HepG2 (cell line): ENCODE measurements around the gene ZBTB46. TPM values are rescaled to one million over a fixed set of nuclear protein-coding genes. Genes with fewer than 3 reads are reported as not detected.
A peak's percentile ranks its signal among the peaks of the same experiment; 100 is the strongest.

ENCODE experiments used
- ATAC-seq: fragments of 200-7000 bp; cut with Tn5 transposase; 3 replicates; pipeline ENCODE4 v1.9.1; 2020; ENCODE audit warnings: mild to moderate bottlenecking, moderate library complexity
- BruUV-seq: library from RNA; stranded (reverse); fragments of 400-500 nt; replicated peaks from 2 replicates; lab custom pipeline; 2021; lab: Mats Ljungman, UMichigan
- CTCF ChIA-PET: fragments of 300-600 bp; formaldehyde crosslinking; extraction: SDS; loops from one replicate; lab custom pipeline; 2021; ENCODE audit warnings: low total read pairs, inconsistent platforms, low intra/inter-chr PET ratio; lab: Yijun Ruan, JAX
- POLR2A ChIA-PET: fragments of 350-600 bp; sonication (Branson Sonifier 250); formaldehyde crosslinking; loops from one replicate; lab custom pipeline; 2020; ENCODE audit warnings: antibody characterized with exemption, inconsistent platforms; lab: Yijun Ruan, JAX
- DNase-seq: peaks from one replicate; pipeline ENCODE4 v3.0.0-alpha.2; 2015; ENCODE audit warnings: low spot score
- FAIRE-seq: peaks from 3 replicates; lab custom pipeline; 2011; peaks lifted over from hg19 to GRCh38; lab: Jason Lieb, UNC
- H2AFZ ChIP-seq: one replicate; pipeline ENCODE4 v1.6.1; 2011; ENCODE audit warnings: low read length, inconsistent platforms
- H3K27ac ChIP-seq: fragments of 300-600 bp; 3 replicates; pipeline ENCODE4 v1.8.0; 2011; ENCODE audit warnings: mixed run types, mild to moderate bottlenecking, mixed read lengths, low read length, inconsistent platforms; ENCODE audit not compliant: insufficient read depth; ENCODE audit errors: extremely low read length
- H3K27me3 ChIP-seq, 2 experiments: fragments of 200-600 bp in 1 of 2; 2 replicates in 1 of 2; 3 replicates in 1 of 2; pipeline versions ENCODE4 v1.6.0 to v1.8.0; 2011; ENCODE audit warnings: low read length in 2 of 2, mild to moderate bottlenecking in 2 of 2, moderate library complexity in 2 of 2, inconsistent platforms in 1 of 2; ENCODE audit not compliant: insufficient read depth in 2 of 2, control insufficient read depth in 1 of 2
- H3K36me3 ChIP-seq, 2 experiments: fragments of 200-600 bp in 1 of 2; replicated peaks in 1 of 2; 2 replicates in 1 of 2; 3 replicates in 1 of 2; pipeline versions ENCODE4 v1.5.1 to v1.8.0; 2011; ENCODE audit warnings: low read length in 2 of 2, inconsistent platforms in 1 of 2; ENCODE audit not compliant: insufficient read depth in 2 of 2, control insufficient read depth in 1 of 2
- H3K4me1 ChIP-seq: 2 replicates; pipeline ENCODE4 v1.5.1; 2012; ENCODE audit warnings: low read length, inconsistent platforms; ENCODE audit not compliant: insufficient read depth
- H3K4me2 ChIP-seq: 2 replicates; pipeline ENCODE4 v1.6.0; 2011; ENCODE audit warnings: low read depth, low read length, inconsistent platforms
- H3K4me3 ChIP-seq, 3 experiments: fragments of 200-600 bp in 1 of 3; sonication (generic), shearing (Covaris generic) in 1 of 3; replicated peaks in 1 of 3; 2 replicates each; pipeline ENCODE4 v1.5.1; 2011 to 2016; ENCODE audit warnings: low read length in 3 of 3, inconsistent platforms in 2 of 3, low read depth in 2 of 3, mild to moderate bottlenecking in 2 of 3, control low read depth in 1 of 3, mixed read lengths in 1 of 3; ENCODE audit not compliant: insufficient read depth in 1 of 3
- H3K79me2 ChIP-seq: one replicate; pipeline ENCODE4 v1.6.1; 2011; ENCODE audit warnings: low read length, inconsistent platforms; ENCODE audit not compliant: insufficient read depth
- H3K9ac ChIP-seq: 2 replicates; pipeline ENCODE4 v1.6.0; 2011; ENCODE audit warnings: mild to moderate bottlenecking, low read depth, low read length, inconsistent platforms; ENCODE audit not compliant: insufficient read depth
- H3K9me3 ChIP-seq: 2 replicates; pipeline ENCODE4 v1.5.1; 2012; ENCODE audit warnings: mild to moderate bottlenecking, low read length
- H4K20me1 ChIP-seq: 2 replicates; pipeline ENCODE4 v1.6.0; 2011; ENCODE audit warnings: inconsistent platforms, mild to moderate bottlenecking, low read length, moderate library complexity; ENCODE audit not compliant: insufficient read depth
- ATRX ChIP-seq: sonication (generic); formaldehyde crosslinking; IDR thresholded peaks from 2 replicates; pipeline ENCODE4 v1.4.0; 2020; ENCODE audit warnings: missing genetic modification reagents, borderline replicate concordance
- ELF4 ChIP-seq: sonication (generic); formaldehyde crosslinking; IDR thresholded peaks from 2 replicates; pipeline ENCODE4 v1.5.0; 2020; ENCODE audit warnings: missing genetic modification reagents, mild to moderate bottlenecking, moderate library complexity, borderline replicate concordance
- FOXA3 ChIP-seq: IDR thresholded peaks from 2 replicates; pipeline ENCODE4 v1.6.1; 2016; ENCODE audit warnings: missing genetic modification reagents, missing compliant biosample characterization
- JARID2 ChIP-seq: sonication (generic); formaldehyde crosslinking; IDR thresholded peaks from 2 replicates; pipeline ENCODE4 v1.8.1; 2023; ENCODE audit warnings: missing genetic modification reagents, inconsistent platforms; ENCODE audit not compliant: insufficient replicate concordance
- SMAD1 ChIP-seq: sonication (generic); formaldehyde crosslinking; IDR thresholded peaks from 2 replicates; pipeline ENCODE4 v1.4.0; 2020; ENCODE audit warnings: missing genetic modification reagents, low read depth, mild to moderate bottlenecking, borderline replicate concordance
- ZNF282 ChIP-seq: fragments of 450-650 bp; IDR thresholded peaks from 2 replicates; pipeline ENCODE4 v1.6.1; 2018; ENCODE audit not compliant: partially characterized antibody
- WGBS: methylation state at CpG from one replicate; pipeline ENCODE4 v1.1.6; 2017; ENCODE audit warnings: low lambda C conversion rate; 5-methylcytosine and 5-hydroxymethylcytosine counted together
- in situ Hi-C: cut with HindIII; loops from 2 replicates; pipeline ENCODE4 v1.10.0; 2017; ENCODE audit warnings: low pct_unique_long_range_greater_than_20kb; ENCODE audit not compliant: extremely low pct_ligation_motif_present
- intact Hi-C: fragments of 100-400 bp; cut with micrococcal nuclease; formaldehyde crosslinking; loops from one replicate; pipeline ENCODE4 v1.10.0; 2022; ENCODE audit not compliant: unreplicated experiment
- polyA plus RNA-seq, 8 experiments: library from polyadenylated mRNA; depleted of rRNA in 3 of 8; stranded (reverse) in 7 of 8; unstranded in 1 of 8; fragments of >200 nt; fragmentation: Illumina TruSeq in 4 of 8; extraction: Trizol in 4 of 8; gene quantifications; 2 replicates each; pipeline versions ENCODE4 v1.2.1 to v1.2.3, GENCODE V29; 2011 to 2016; ENCODE audit warnings: low read depth in 4 of 8, missing spikeins in 1 of 8, mixed read lengths in 1 of 8; ENCODE audit not compliant: insufficient read depth in 1 of 8
- total RNA-seq, 5 experiments: library from RNA; depleted of rRNA; stranded (reverse); fragments of >200 nt; fragmentation: Illumina TruSeq; extraction: Trizol; gene quantifications; 2 replicates each; pipeline ENCODE4 v1.2.3, GENCODE V29; 2016; ENCODE audit warnings: low read depth in 1 of 5
- TF ChIP-seq, protein P1 (sequence below): sonication (generic); formaldehyde crosslinking; IDR thresholded peaks from 2 replicates; pipeline ENCODE4 v1.8.1; 2022; ENCODE audit warnings: low read depth, mild to moderate bottlenecking, missing genetic modification reagents
- TF ChIP-seq, protein P2 (sequence below): sonication (generic); formaldehyde crosslinking; IDR thresholded peaks from 2 replicates; pipeline ENCODE4 v1.8.0; 2022; ENCODE audit warnings: missing genetic modification reagents, mild to moderate bottlenecking, borderline replicate concordance
- TF ChIP-seq, protein P3 (sequence below): sonication (generic); formaldehyde crosslinking; IDR thresholded peaks from 2 replicates; pipeline ENCODE4 v1.5.0; 2020; ENCODE audit warnings: missing genetic modification reagents, mild to moderate bottlenecking, borderline replicate concordance
- TF ChIP-seq, protein P4 (sequence below): sonication (generic); formaldehyde crosslinking; IDR thresholded peaks from 2 replicates; pipeline ENCODE4 v1.8.0; 2023; ENCODE audit warnings: mild to moderate bottlenecking, missing genetic modification reagents
- TF ChIP-seq, protein P5 (sequence below): sonication (generic); formaldehyde crosslinking; IDR thresholded peaks from 2 replicates; pipeline ENCODE4 v1.4.0; 2020; ENCODE audit warnings: missing genetic modification reagents
- TF ChIP-seq, protein P6 (sequence below): IDR thresholded peaks from 2 replicates; pipeline ENCODE4 v1.6.1; 2012; ENCODE audit warnings: low read depth, low read length, improper control_type of control experiment

ZBTB46 gene
- total and polyA plus RNA-seq, 2 of the 13 experiments (the other 11 are each of a cell fraction or from before 2014, with no cell fraction given), result 1.6 to 13.5 TPM

DNA sequence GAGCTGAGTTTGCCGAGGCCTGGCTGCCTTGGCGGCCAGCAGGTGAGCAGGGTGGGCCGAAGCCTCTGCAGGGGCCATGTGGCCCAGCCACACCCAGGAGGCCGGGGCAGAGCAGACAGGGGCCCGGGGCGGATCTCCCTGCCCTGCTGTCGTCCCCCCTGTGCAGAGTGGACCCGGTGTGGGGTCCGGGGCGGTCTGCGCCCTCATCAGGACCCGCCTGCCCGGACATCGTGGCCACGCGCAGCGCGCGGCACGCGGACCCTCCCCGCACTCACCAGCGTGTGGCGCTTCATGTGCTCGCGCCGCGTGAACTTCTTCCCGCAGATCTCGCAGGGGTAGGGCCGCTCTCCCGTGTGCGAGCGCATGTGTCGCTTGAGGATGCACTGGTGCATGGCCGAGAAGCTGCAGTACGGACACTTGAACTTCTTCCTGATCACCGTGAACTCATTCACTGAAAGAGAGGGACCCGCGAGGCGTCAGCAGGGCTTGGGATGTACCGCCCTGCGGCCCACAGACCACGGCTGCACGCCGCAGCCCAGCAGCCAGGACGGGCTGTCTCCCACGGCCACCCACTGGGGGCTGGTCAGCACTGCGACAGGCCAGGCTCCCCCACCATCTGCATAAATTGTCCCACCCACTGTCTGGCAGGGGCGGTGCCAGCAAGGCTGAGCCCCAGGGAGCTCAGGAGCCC lies 78.5 kb downstream of the ZBTB46 start:
- POLR2A ChIA-PET, result interaction anchor here (1.0 kb wide), 1 partner anchor 12 kb away, joined by 3 read pairs; no protein-coding TSS in a partner anchor
- peak; percentile 12 for ATAC-seq
- Histone ChIP-seq H4K20me1 (no peaks in the 10 kb centered on the region), H3K4me2 (no peak overlapping the region), H3K9me3 (no peaks in the 10 kb centered on the region), H3K4me1 (peaks cover 50% of the 10 kb centered on the region), H2AFZ (no peak overlapping the region), H3K9ac (no peak overlapping the region), H3K79me2 (no peaks in the 10 kb centered on the region), H3K27ac (no peak overlapping the region), H3K27me3 (peaks cover 0 to 3% of the 10 kb centered on the region in 2 experiments; a peak in 1 of 5 replicates), H3K4me3 (no peak overlapping the region), H3K36me3 (no peaks in the 10 kb centered on the region)
- 82% methylated on average over 48 of the region's 50 CpGs for WGBS
- no TSS peak for BruUV-seq
- no peak for FAIRE-seq
- DNase-seq, result no peak
- in situ Hi-C loops (no loop called here), intact Hi-C loops (no loop called here)
- CTCF ChIA-PET, result no interaction called here
- TF ChIP-seq, protein P1, sequence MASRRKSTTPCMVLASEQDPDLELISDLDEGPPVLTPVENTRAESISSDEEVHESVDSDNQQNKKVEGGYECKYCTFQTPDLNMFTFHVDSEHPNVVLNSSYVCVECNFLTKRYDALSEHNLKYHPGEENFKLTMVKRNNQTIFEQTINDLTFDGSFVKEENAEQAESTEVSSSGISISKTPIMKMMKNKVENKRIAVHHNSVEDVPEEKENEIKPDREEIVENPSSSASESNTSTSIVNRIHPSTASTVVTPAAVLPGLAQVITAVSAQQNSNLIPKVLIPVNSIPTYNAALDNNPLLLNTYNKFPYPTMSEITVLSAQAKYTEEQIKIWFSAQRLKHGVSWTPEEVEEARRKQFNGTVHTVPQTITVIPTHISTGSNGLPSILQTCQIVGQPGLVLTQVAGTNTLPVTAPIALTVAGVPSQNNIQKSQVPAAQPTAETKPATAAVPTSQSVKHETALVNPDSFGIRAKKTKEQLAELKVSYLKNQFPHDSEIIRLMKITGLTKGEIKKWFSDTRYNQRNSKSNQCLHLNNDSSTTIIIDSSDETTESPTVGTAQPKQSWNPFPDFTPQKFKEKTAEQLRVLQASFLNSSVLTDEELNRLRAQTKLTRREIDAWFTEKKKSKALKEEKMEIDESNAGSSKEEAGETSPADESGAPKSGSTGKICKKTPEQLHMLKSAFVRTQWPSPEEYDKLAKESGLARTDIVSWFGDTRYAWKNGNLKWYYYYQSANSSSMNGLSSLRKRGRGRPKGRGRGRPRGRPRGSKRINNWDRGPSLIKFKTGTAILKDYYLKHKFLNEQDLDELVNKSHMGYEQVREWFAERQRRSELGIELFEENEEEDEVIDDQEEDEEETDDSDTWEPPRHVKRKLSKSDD (CRISPR knock-in tag), result peak; percentile 89; the same call in 1 of the 2 replicates
- TF ChIP-seq, protein P2, sequence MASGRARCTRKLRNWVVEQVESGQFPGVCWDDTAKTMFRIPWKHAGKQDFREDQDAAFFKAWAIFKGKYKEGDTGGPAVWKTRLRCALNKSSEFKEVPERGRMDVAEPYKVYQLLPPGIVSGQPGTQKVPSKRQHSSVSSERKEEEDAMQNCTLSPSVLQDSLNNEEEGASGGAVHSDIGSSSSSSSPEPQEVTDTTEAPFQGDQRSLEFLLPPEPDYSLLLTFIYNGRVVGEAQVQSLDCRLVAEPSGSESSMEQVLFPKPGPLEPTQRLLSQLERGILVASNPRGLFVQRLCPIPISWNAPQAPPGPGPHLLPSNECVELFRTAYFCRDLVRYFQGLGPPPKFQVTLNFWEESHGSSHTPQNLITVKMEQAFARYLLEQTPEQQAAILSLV, result no peak
- TF ChIP-seq ATRX (CRISPR knock-in tag) (no peak), ZNF282 (no peak), SMAD1 (CRISPR knock-in tag) (no peak), JARID2 (CRISPR knock-in tag) (no peak), ELF4 (no peak), FOXA3 (CRISPR knock-in tag) (no peak)
- TF ChIP-seq, protein P3, sequence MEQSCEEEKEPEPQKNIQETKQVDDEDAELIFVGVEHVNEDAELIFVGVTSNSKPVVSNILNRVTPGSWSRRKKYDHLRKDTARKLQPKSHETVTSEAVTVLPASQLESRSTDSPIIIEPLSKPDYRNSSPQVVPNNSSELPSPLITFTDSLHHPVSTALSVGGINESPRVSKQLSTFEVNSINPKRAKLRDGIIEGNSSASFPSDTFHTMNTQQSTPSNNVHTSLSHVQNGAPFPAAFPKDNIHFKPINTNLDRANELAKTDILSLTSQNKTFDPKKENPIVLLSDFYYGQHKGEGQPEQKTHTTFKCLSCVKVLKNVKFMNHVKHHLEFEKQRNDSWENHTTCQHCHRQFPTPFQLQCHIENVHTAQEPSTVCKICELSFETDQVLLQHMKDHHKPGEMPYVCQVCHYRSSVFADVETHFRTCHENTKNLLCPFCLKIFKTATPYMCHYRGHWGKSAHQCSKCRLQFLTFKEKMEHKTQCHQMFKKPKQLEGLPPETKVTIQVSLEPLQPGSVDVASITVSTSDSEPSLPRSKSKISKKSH (CRISPR knock-in tag), result no peak; the same call in 1 of the 2 replicates
- TF ChIP-seq, protein P4, sequence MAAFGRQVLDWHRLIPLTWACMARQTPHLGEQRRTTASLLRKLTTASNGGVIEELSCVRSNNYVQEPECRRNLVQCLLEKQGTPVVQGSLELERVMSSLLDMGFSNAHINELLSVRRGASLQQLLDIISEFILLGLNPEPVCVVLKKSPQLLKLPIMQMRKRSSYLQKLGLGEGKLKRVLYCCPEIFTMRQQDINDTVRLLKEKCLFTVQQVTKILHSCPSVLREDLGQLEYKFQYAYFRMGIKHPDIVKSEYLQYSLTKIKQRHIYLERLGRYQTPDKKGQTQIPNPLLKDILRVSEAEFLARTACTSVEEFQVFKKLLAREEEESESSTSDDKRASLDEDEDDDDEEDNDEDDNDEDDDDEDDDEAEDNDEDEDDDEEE, result no peak
- TF ChIP-seq, protein P5, sequence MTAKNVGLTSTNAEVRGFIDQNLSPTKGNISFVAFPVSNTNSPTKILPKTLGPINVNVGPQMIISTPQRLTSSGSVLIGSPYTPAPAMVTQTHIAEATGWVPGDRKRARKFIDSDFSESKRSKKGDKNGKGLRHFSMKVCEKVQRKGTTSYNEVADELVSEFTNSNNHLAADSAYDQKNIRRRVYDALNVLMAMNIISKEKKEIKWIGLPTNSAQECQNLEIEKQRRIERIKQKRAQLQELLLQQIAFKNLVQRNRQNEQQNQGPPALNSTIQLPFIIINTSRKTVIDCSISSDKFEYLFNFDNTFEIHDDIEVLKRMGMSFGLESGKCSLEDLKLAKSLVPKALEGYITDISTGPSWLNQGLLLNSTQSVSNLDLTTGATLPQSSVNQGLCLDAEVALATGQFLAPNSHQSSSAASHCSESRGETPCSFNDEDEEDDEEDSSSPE (CRISPR knock-in tag), result no peak
- TF ChIP-seq, protein P6, sequence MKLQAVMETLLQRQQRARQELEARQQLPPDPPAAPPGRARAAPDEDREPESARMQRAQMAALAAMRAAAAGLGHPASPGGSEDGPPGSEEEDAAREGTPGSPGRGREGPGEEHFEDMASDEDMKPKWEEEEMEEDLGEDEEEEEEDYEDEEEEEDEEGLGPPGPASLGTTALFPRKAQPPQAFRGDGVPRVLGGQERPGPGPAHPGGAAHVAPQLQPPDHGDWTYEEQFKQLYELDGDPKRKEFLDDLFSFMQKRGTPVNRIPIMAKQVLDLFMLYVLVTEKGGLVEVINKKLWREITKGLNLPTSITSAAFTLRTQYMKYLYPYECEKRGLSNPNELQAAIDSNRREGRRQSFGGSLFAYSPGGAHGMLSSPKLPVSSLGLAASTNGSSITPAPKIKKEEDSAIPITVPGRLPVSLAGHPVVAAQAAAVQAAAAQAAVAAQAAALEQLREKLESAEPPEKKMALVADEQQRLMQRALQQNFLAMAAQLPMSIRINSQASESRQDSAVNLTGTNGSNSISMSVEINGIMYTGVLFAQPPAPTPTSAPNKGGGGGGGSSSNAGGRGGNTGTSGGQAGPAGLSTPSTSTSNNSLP, result no peak
